OCI-LY7 (cell line): Measurements from ENCODE around the gene HES2.

ENCODE experiments used
- CTCF ChIP-seq: fragments of 200-600 bp; sonication (generic); conservative IDR thresholded peaks from 2 replicates; pipeline ENCODE4 v1.5.1; 2014; ENCODE audit warnings: mild to moderate bottlenecking, antibody characterized with exemption, low read length, moderate library complexity, mixed read lengths
- EZH2phosphoT487 ChIP-seq: fragments of 200-600 bp; sonication (generic); IDR thresholded peaks from 2 replicates; pipeline ENCODE4 v1.6.1; 2018; ENCODE audit warnings: low read depth, borderline replicate concordance, mild to moderate bottlenecking, mixed run types, antibody characterized with exemption, low read length, moderate library complexity, mixed read lengths

GRCh38 chr1:6459850-6460265 is 40.1 kb upstream of the HES2 start:
- no peak for TF ChIP-seq CTCF
- TF ChIP-seq EZH2phosphoT487: no peak
